Duodenal mucosa (tissue), 2 donors: ENCODE data around the gene FNBP1.

Source experiments
- H3K27ac ChIP-seq: one replicate; pipeline ENCODE4 v1.7.0; 2013; ENCODE audit warnings: low read depth, low read length
- H3K27me3 ChIP-seq, 2 donors: one replicate each; pipeline ENCODE4 v1.7.0; 2013; ENCODE audit warnings: low read length in 2 of 2, control low read depth in 1 of 2; ENCODE audit not compliant: insufficient read depth in 2 of 2, control insufficient read depth in 1 of 2
- H3K36me3 ChIP-seq, 2 donors: one replicate each; pipeline ENCODE4 v1.7.0; 2013; ENCODE audit warnings: low read length in 2 of 2, control low read depth in 1 of 2; ENCODE audit not compliant: insufficient read depth in 2 of 2, control insufficient read depth in 1 of 2
- H3K4me1 ChIP-seq, 2 donors: one replicate each; pipeline ENCODE4 v1.7.0; 2013; ENCODE audit warnings: low read length in 2 of 2, control low read depth in 1 of 2; ENCODE audit not compliant: insufficient read depth in 2 of 2, control insufficient read depth in 1 of 2
- H3K4me3 ChIP-seq, 2 donors: one replicate each; pipeline ENCODE4 v1.7.0; 2013; ENCODE audit warnings: low read length in 2 of 2, low read depth in 1 of 2
- H3K9ac ChIP-seq, 2 donors: one replicate each; pipeline ENCODE4 v1.7.0; 2013; ENCODE audit warnings: low read length in 2 of 2, low read depth in 1 of 2
- H3K9me3 ChIP-seq, 2 donors: one replicate each; pipeline ENCODE4 v1.7.0; 2013; ENCODE audit warnings: low read length in 2 of 2, control low read depth in 1 of 2; ENCODE audit not compliant: control insufficient read depth in 1 of 2

The FNBP1 gene

GRCh38 chr9:129845373-129845772 is 197.6 kb downstream of the FNBP1 start:
- Histone ChIP-seq H3K4me1 (no peaks in the 10 kb centered on the region), H3K9me3 (no peaks in the 10 kb centered on the region), H3K4me3 (no peak overlapping the region)

GRCh38 chr9:129841071-129841470 is 201.9 kb downstream of the FNBP1 start:
- Histone ChIP-seq H3K27me3 (no peaks in the 10 kb centered on the region), H3K27ac (no peak overlapping the region), H3K4me3 (no peak overlapping the region), H3K9me3 (no peaks in the 10 kb centered on the region), H3K4me1 (peaks cover 9 to 15% of the 10 kb centered on the region in 2 donors), H3K9ac (no peak overlapping the region), H3K36me3 (no peaks in the 10 kb centered on the region)

More at GRCh38 chr9:129845373-129845772, 197.6 kb downstream of the FNBP1 start:
- no peak overlapping the region for H3K9ac ChIP-seq
- peaks cover 0 to 3% of the 10 kb centered on the region in 2 donors for H3K36me3 ChIP-seq
- no peaks in the 10 kb centered on the region for H3K27me3 ChIP-seq
- H3K27ac ChIP-seq: no peak overlapping the region

- no peak overlapping the region for H3K4me3 ChIP-seq
- H3K27ac ChIP-seq: no peak overlapping the region
- peaks cover 10 to 19% of the 10 kb centered on the region in 2 donors for H3K4me1 ChIP-seq
- H3K9ac ChIP-seq: no peak overlapping the region
- no peaks in the 10 kb centered on the region for H3K27me3 ChIP-seq
- no peaks in the 10 kb centered on the region for H3K36me3 ChIP-seq
- no peaks in the 10 kb centered on the region for H3K9me3 ChIP-seq
Measured at GRCh38 chr9:129840034-129840433, 203.0 kb downstream of the FNBP1 start.

- Histone ChIP-seq H3K27me3 (no peaks in the 10 kb centered on the region), H3K27ac (no peak overlapping the region), H3K9me3 (no peaks in the 10 kb centered on the region), H3K9ac (no peak overlapping the region), H3K36me3 (no peaks in the 10 kb centered on the region), H3K4me3 (no peak overlapping the region), H3K4me1 (peaks cover 10 to 22% of the 10 kb centered on the region in 2 donors)
Measured at GRCh38 chr9:129839324-129840023, 203.5 kb downstream of the FNBP1 start.

GRCh38 chr9:129838707-129839259 is 204.2 kb downstream of the FNBP1 start:
- no peak overlapping the region for H3K4me3 ChIP-seq
- no peaks in the 10 kb centered on the region for H3K9me3 ChIP-seq
- peaks cover 13 to 29% of the 10 kb centered on the region in 2 donors for H3K4me1 ChIP-seq
- H3K9ac ChIP-seq: no peak overlapping the region
- H3K27me3 ChIP-seq: no peaks in the 10 kb centered on the region
- no peaks in the 10 kb centered on the region for H3K36me3 ChIP-seq
- no peak overlapping the region for H3K27ac ChIP-seq
